ENCODE measurements around the gene TNFRSF1A.

The TNFRSF1A gene

DNA sequence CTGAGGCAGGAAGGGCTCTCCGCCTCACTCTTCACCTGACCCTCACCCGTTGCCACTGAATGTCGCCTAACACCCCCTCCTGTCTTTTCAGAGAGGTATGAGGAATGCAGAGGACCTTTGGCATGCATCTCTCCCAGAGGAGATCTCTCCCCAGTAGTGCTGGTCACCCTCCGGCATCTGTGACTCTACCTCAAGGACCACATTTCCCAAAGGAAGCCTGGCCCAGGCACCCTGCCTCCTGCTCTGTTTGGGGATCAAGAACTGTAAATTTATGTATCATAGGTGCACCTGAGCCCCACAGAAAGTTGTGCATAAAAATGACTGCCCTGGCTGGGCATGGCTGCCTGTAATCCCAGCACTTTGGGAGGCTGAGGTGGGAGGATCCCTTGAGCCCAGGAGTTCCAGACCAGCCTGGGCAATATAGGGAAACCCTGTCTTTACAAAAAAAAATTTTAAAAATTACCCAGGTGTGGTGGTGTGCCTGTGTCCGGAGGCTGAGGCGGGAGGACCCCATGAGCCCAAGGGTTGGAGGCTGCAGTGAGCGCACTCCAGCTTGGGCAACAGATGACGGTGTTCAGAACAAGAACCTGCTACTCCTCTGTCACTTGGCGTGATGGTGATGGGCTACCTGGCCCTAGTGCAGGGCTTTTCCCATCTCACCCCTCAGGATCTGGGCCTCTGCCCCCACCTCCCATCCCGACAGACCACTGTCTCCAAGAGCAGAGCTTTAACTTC is 13.7 kb downstream of the TNFRSF1A start:
- Histone ChIP-seq H3K27ac (ENCODE audit: low read depth, low read length) (no peak overlapping the region), H3K4me2 (ENCODE audit: low read depth, low read length, poor library complexity, severe bottlenecking) (no peak overlapping the region), H3K4me3 (ENCODE audit: insufficient read depth, low read length, poor library complexity, severe bottlenecking) (no peak overlapping the region), H3K36me3 (ENCODE audit: low read length) (no peaks in the 10 kb centered on the region), H3K9me3 (ENCODE audit: insufficient read depth, low read length) (no peaks in the 10 kb centered on the region), H3K9me2 (replicated peaks; ENCODE audit: insufficient read depth, low read length) (no peaks in the 10 kb centered on the region), H3K27me3 (ENCODE audit: low read length) (no peaks in the 10 kb centered on the region), H3K9ac (ENCODE audit: low read length) (no peak overlapping the region), H3K79me2 (ENCODE audit: insufficient read depth, low read length) (no peaks in the 10 kb centered on the region), H3F3A (ENCODE audit: insufficient read depth) (0 out of 2 replicates have a peak, but pooled peaks cover 2% of the 10 kb centered on the region), H4K20me1 (ENCODE audit: low read depth, low read length) (no peaks in the 10 kb centered on the region), H2AFZ (ENCODE audit: low read depth, low read length, severe bottlenecking) (no peak overlapping the region)
- TF ChIP-seq, protein P1, sequence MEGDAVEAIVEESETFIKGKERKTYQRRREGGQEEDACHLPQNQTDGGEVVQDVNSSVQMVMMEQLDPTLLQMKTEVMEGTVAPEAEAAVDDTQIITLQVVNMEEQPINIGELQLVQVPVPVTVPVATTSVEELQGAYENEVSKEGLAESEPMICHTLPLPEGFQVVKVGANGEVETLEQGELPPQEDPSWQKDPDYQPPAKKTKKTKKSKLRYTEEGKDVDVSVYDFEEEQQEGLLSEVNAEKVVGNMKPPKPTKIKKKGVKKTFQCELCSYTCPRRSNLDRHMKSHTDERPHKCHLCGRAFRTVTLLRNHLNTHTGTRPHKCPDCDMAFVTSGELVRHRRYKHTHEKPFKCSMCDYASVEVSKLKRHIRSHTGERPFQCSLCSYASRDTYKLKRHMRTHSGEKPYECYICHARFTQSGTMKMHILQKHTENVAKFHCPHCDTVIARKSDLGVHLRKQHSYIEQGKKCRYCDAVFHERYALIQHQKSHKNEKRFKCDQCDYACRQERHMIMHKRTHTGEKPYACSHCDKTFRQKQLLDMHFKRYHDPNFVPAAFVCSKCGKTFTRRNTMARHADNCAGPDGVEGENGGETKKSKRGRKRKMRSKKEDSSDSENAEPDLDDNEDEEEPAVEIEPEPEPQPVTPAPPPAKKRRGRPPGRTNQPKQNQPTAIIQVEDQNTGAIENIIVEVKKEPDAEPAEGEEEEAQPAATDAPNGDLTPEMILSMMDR (IDR thresholded peaks at IDR 0.05; ENCODE audit: insufficient read depth, low read length, poor library complexity, severe bottlenecking) = no peak
- no peak for TF ChIP-seq EZH2phosphoT487 (conservative IDR thresholded peaks at IDR 0.05; ENCODE audit: low read length)

DNA sequence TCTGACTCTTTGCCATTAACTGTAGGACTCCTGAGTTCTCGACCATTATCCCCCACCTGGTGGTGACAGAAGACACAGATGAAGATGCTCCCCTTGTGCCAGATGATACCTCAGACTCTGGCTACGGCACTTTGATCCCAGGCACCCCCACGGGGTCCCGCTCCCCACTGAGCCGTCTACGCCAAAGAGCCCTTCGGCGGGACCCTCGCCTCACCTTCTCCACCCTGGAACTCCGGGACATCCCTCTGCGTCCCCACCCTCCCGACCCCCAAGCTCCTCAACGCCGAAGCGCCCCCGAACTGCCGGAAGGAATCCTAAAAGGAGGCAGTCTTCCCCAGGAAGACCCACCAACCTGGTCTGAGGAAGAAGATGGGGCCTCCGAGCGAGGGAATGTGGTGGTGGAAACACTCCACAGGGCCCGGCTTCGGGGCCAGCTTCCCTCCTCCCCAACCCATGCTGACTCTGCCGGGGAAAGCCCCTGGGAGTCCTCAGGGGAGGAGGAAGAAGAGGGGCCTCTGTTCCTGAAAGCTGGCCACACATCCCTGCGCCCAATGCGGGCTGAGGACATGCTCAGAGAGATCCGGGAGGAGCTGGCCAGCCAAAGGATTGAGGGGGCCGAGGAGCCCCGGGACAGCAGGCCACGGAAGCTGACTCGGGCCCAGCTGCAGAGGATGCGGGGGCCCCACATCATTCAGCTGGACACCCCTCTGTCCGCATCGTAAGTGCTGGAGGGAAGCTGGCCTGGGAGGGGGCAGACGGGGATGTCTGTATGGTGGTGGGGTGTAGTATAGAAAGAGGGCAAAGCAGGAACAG is 14.4 kb downstream of the TNFRSF1A start:
- Histone ChIP-seq H3K79me2 (ENCODE audit: insufficient read depth, low read length) (no peaks in the 10 kb centered on the region), H3K27me3 (ENCODE audit: low read length) (no peaks in the 10 kb centered on the region), H3K27ac (ENCODE audit: low read depth, low read length) (no peak overlapping the region), H4K20me1 (ENCODE audit: low read depth, low read length) (no peaks in the 10 kb centered on the region), H3K4me3 (ENCODE audit: insufficient read depth, low read length, poor library complexity, severe bottlenecking) (no peak overlapping the region), H3K36me3 (ENCODE audit: low read length) (no peaks in the 10 kb centered on the region), H3K4me2 (ENCODE audit: low read depth, low read length, poor library complexity, severe bottlenecking) (no peak overlapping the region), H3K9me2 (replicated peaks; ENCODE audit: insufficient read depth, low read length) (no peaks in the 10 kb centered on the region), H3K9ac (ENCODE audit: low read length) (no peak overlapping the region), H2AFZ (ENCODE audit: low read depth, low read length, severe bottlenecking) (no peak overlapping the region), H3F3A (ENCODE audit: insufficient read depth) (0 out of 2 replicates have a peak, but pooled peaks cover 5% of the 10 kb centered on the region), H3K9me3 (ENCODE audit: insufficient read depth, low read length) (no peaks in the 10 kb centered on the region)
- TF ChIP-seq, protein P1 (IDR thresholded peaks at IDR 0.05; ENCODE audit: insufficient read depth, low read length, poor library complexity, severe bottlenecking) = no peak
- TF ChIP-seq EZH2phosphoT487 (conservative IDR thresholded peaks at IDR 0.05; ENCODE audit: low read length) = no peak

DNA sequence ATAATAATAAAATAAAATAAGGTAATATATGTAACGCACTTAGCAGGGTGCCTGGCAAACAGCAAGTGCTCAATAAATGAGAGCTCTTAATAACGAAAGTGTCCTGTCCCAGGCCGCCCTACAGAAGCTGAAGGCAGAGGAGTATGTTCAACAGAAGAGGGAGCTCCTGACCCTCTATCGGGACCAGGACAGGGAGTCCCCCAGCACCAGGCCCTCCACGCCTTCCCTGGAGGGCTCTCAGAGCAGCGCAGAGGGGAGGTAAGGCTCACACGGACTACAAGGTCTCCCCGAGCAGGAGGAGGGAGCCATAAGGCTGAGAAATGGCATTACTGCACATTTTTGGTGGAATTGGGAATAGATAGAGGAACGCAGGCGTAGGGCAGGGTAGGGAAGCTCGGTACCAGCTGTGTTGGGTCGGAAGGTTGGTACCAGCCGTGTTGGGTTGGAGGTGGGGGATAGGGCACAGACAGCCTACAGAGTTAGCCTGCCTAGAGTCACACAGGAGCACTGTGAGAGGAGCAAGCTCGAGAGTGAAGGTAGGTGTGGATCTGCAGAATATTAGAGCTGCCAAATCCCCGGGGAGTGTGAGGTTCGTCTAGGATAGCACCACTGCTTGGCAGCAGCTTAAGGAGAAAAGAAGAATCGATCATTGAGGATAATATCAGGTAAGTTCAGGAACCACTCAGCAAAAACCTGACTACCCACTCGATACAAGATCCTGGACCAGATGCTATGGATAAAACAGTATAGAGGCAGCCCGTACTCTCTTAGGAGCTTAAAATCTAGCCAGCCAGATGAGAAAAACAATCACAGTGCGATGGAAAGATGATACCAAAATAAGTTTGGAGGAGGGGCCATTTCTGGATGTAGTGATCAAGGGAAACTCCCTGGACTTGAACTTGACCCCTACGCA is 15.3 kb downstream of the TNFRSF1A start:
- Histone ChIP-seq H3K27me3 (ENCODE audit: low read length) (no peaks in the 10 kb centered on the region), H3K36me3 (ENCODE audit: low read length) (no peaks in the 10 kb centered on the region), H3K27ac (ENCODE audit: low read depth, low read length) (no peak overlapping the region), H3K9me2 (replicated peaks; ENCODE audit: insufficient read depth, low read length) (no peaks in the 10 kb centered on the region), H4K20me1 (ENCODE audit: low read depth, low read length) (no peaks in the 10 kb centered on the region), H3F3A (ENCODE audit: insufficient read depth) (0 out of 2 replicates have a peak, but pooled peaks cover 5% of the 10 kb centered on the region), H3K4me2 (ENCODE audit: low read depth, low read length, poor library complexity, severe bottlenecking) (no peak overlapping the region), H3K4me3 (ENCODE audit: insufficient read depth, low read length, poor library complexity, severe bottlenecking) (no peak overlapping the region), H3K9me3 (ENCODE audit: insufficient read depth, low read length) (no peaks in the 10 kb centered on the region), H3K9ac (ENCODE audit: low read length) (no peak overlapping the region), H2AFZ (ENCODE audit: low read depth, low read length, severe bottlenecking) (no peak overlapping the region), H3K79me2 (ENCODE audit: insufficient read depth, low read length) (no peaks in the 10 kb centered on the region)
- TF ChIP-seq EZH2phosphoT487 (conservative IDR thresholded peaks at IDR 0.05; ENCODE audit: low read length) = no peak
- TF ChIP-seq, protein P1 (IDR thresholded peaks at IDR 0.05; ENCODE audit: insufficient read depth, low read length, poor library complexity, severe bottlenecking) = no peak

Data from SU-DHL-6 (cell line).